ENCODE results near the gene ADM2.
A peak's percentile ranks its signal among the peaks of the same experiment; 100 is the strongest.

DNA sequence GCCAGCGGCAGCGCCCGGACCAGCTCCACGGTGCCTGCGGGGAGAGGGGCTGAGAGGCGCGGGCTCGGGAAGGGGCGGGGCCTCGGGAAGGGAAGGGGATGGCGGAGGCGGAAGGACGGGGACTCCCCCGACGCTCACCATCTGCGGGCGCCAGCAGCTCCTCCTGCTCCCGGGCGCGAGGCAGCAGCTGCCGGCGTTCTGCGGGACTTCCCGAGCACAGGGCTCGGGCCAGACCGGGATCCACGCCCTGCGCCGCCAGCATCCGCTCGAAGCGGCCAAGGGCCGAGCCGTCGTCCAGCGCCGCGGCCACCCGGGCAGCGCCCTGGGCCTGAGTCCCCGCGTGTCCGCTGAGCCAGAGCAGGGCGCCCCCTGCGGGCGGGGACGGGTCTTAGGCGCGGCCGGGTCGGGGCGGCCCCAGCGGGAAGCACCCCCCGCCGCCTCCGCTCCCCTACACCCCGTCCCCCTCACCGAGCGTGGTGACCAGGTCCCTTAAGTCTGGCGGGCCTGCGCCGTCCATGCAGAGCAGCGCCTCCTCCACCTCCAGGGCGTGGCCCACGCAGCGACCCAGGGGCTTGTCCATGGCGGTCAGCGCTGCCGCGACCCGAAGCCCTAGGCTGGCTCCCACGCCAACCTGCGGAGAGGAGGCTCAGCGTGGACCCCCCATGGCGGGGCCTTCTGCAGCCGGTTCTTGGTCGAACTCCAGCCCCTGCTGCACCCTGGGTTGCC, 44.9 kb downstream of the ADM2 start:
- TF ChIP-seq POLR2AphosphoS5 (IDR thresholded peaks at IDR 0.05; ENCODE audit: insufficient read depth in 1 of 2, low read depth in 1 of 2), result no peak
- TF ChIP-seq, protein P1, sequence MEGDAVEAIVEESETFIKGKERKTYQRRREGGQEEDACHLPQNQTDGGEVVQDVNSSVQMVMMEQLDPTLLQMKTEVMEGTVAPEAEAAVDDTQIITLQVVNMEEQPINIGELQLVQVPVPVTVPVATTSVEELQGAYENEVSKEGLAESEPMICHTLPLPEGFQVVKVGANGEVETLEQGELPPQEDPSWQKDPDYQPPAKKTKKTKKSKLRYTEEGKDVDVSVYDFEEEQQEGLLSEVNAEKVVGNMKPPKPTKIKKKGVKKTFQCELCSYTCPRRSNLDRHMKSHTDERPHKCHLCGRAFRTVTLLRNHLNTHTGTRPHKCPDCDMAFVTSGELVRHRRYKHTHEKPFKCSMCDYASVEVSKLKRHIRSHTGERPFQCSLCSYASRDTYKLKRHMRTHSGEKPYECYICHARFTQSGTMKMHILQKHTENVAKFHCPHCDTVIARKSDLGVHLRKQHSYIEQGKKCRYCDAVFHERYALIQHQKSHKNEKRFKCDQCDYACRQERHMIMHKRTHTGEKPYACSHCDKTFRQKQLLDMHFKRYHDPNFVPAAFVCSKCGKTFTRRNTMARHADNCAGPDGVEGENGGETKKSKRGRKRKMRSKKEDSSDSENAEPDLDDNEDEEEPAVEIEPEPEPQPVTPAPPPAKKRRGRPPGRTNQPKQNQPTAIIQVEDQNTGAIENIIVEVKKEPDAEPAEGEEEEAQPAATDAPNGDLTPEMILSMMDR (IDR thresholded peaks at IDR 0.05), result peak in 2 of 3 experiments; percentile 40 to 74

Data from vagina (tissue), 2 donors.